Prostate gland (tissue), 2 donors: ENCODE data around the gene LAGE3. TPM values are rescaled to one million over a fixed set of nuclear protein-coding genes. Genes with fewer than 3 reads are reported as not detected.

Experiments used
- DNase-seq: peaks from one replicate; pipeline ENCODE4 v3.0.0-alpha.2; 2019; ENCODE audit warnings: low spot score
- H3K27ac ChIP-seq, 2 donors: fragments of 200-600 bp; sonication (generic); 2 replicates each; pipeline ENCODE4 v1.5.1; 2017 to 2019
- H3K27me3 ChIP-seq: fragments of 200-600 bp; sonication (generic); replicated peaks from 2 replicates; pipeline ENCODE4 v1.5.1; 2019; ENCODE audit not compliant: insufficient read depth
- H3K36me3 ChIP-seq, 2 donors: fragments of 200-600 bp; sonication (generic); 1 replicate in 1 of 2; 2 replicates in 1 of 2; pipeline versions ENCODE4 v1.5.1 to v1.8.1; 2017 to 2019
- H3K4me1 ChIP-seq: fragments of 200-600 bp; sonication (generic); replicated peaks from 2 replicates; pipeline ENCODE4 v1.5.1; 2019
- H3K4me3 ChIP-seq, 2 donors: fragments of 200-600 bp; sonication (generic); 2 replicates each; pipeline ENCODE4 v1.5.1; 2017 to 2019
- H3K9me3 ChIP-seq: fragments of 200-600 bp; sonication (generic); 2 replicates; pipeline ENCODE4 v1.5.1; 2017
- CTCF ChIP-seq, 4 experiments: fragments of 200-600 bp in 2 of 4; fragments of 450-650 bp in 2 of 4; sonication (generic) in 2 of 4; IDR thresholded peaks; 1 replicate in 3 of 4; 2 replicates in 1 of 4; pipeline ENCODE4 v1.5.1; 2016 to 2019; ENCODE audit warnings: antibody characterized with exemption in 4 of 4, mild to moderate bottlenecking in 2 of 4, moderate library complexity in 2 of 4
- POLR2A ChIP-seq: fragments of 450-650 bp; IDR thresholded peaks from one replicate; pipeline ENCODE4 v1.6.1; 2016; ENCODE audit warnings: antibody characterized with exemption, mild to moderate bottlenecking
- POLR2AphosphoS5 ChIP-seq: sonication (generic); formaldehyde crosslinking; IDR thresholded peaks from one replicate; pipeline ENCODE4 v1.6.1; 2017; ENCODE audit warnings: antibody characterized with exemption
- WGBS: methylation state at CpG from one replicate; pipeline ENCODE4 v1.1.5; 2018; 5-methylcytosine and 5-hydroxymethylcytosine counted together
- intact Hi-C: fragments of 100-400 bp; cut with DNase I; formaldehyde crosslinking; loops from one replicate; pipeline ENCODE4 v1.14.2; 2022
- total RNA-seq, 2 donors: library from RNA; depleted of rRNA; stranded (reverse); fragments of >200 nt; gene quantifications; one replicate each; pipeline ENCODE4 v1.1.0, GENCODE V29; 2016

The LAGE3 gene
- total RNA-seq, 2 donors from 2014 or later = 39.1 to 44.2 TPM

GRCh38 chrX:154517101-154517781, 38.2 kb upstream of the LAGE3 start:
- Histone ChIP-seq H3K36me3 (no peaks in the 10 kb centered on the region), H3K27me3 (no peaks in the 10 kb centered on the region), H3K9me3 (no peaks in the 10 kb centered on the region), H3K27ac (peak overlapping the region; percentile 82 to 86), H3K4me3 (no peak overlapping the region), H3K4me1 (no peaks in the 10 kb centered on the region)
- DNase-seq = no peak
- TF ChIP-seq POLR2AphosphoS5 = no peak
- TF ChIP-seq CTCF (IDR thresholded peaks at IDR 0.05) = no peak
- TF ChIP-seq POLR2A = no peak
- WGBS = 28% methylated on average over 23 of the region's 25 CpGs
- intact Hi-C loops = no loop called here

- Histone ChIP-seq H3K27me3 (no peaks in the 10 kb centered on the region), H3K4me1 (no peaks in the 10 kb centered on the region), H3K27ac (peak overlapping the region; percentile 82 to 86), H3K36me3 (no peaks in the 10 kb centered on the region), H3K4me3 (peak overlapping the region; percentile 50 to 56), H3K9me3 (no peaks in the 10 kb centered on the region)
- no peak for DNase-seq
- intact Hi-C loops = no loop called here
- TF ChIP-seq CTCF (IDR thresholded peaks at IDR 0.05) (no peak), POLR2A (no peak)
- 3% methylated on average over 19 of the region's 19 CpGs for WGBS
Observed at GRCh38 chrX:154516656-154517100, 37.6 kb upstream of the LAGE3 start.

- TF ChIP-seq POLR2AphosphoS5 (peak; percentile 87), CTCF (IDR thresholded peaks at IDR 0.05) (no peak), POLR2A (peak; percentile 80)
- peak; percentile 92 for DNase-seq
- Histone ChIP-seq H3K36me3 (no peaks in the 10 kb centered on the region), H3K27me3 (no peaks in the 10 kb centered on the region), H3K9me3 (no peaks in the 10 kb centered on the region), H3K27ac (peak within 1 kb of the TSS; percentile 86), H3K4me1 (no peaks in the 10 kb centered on the region), H3K4me3 (peak within 1 kb of the TSS; percentile 50 to 56)
- 1% methylated on average over 14 of the region's 59 CpGs for WGBS
- intact Hi-C loops = no loop called here
Observed at GRCh38 chrX:154515966-154516655, 37.0 kb upstream of the LAGE3 start, which contains the start of gene FAM3A. TSS of gene FAM3A (minus strand) at chrX:154516232. CDS start at chrX:154515772, 460 bp downstream.

- Histone ChIP-seq H3K36me3 (no peaks in the 10 kb centered on the region), H3K4me3 (peak overlapping the region; percentile 50 to 56), H3K4me1 (no peaks in the 10 kb centered on the region), H3K27me3 (no peaks in the 10 kb centered on the region), H3K27ac (peak overlapping the region; percentile 86), H3K9me3 (no peaks in the 10 kb centered on the region)
- TF ChIP-seq POLR2AphosphoS5 (no peak), CTCF (IDR thresholded peaks at IDR 0.05) (no peak), POLR2A (no peak)
- DNase-seq = no peak
- intact Hi-C loops = no loop called here
- WGBS = 8% methylated on average over 20 of the region's 34 CpGs
Observed at GRCh38 chrX:154515090-154515965, 36.2 kb upstream of the LAGE3 start.
